IPS-11a (cell line): Measurements from ENCODE around the gene RASA4B.
"Not testable (repeated sequence)": the region's sequence is repeated elsewhere in the genome, so short reads cannot be mapped to it uniquely, and the experiment has no call there.

ENCODE experiments used
- H3K4me3 ChIP-seq: one replicate; pipeline ENCODE4 v1.5.1; 2013; ENCODE audit warnings: low read depth, low read length, control low read depth

The RASA4B gene

DNA sequence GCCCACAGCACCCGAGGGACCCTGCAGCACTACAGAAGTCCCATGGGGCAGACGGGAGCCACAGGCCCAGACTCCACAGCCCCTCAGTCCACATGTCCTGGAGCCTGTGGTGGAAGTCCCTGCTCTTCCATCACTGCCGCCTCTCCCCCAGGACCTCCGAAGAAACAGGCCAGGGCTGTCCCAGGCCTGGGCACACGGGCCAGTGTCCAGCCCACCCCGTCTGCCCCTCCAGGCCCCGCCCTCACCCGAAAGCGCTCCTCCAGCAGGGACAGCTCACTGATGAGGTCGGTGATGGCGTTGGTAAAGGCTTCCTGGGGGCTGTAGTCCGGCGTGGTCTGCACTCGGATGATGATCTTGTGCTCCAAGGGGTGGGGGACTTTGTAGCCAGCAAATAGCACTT is 43.5 kb downstream of the RASA4B start:
- not testable (repeated sequence) for H3K4me3 ChIP-seq

DNA sequence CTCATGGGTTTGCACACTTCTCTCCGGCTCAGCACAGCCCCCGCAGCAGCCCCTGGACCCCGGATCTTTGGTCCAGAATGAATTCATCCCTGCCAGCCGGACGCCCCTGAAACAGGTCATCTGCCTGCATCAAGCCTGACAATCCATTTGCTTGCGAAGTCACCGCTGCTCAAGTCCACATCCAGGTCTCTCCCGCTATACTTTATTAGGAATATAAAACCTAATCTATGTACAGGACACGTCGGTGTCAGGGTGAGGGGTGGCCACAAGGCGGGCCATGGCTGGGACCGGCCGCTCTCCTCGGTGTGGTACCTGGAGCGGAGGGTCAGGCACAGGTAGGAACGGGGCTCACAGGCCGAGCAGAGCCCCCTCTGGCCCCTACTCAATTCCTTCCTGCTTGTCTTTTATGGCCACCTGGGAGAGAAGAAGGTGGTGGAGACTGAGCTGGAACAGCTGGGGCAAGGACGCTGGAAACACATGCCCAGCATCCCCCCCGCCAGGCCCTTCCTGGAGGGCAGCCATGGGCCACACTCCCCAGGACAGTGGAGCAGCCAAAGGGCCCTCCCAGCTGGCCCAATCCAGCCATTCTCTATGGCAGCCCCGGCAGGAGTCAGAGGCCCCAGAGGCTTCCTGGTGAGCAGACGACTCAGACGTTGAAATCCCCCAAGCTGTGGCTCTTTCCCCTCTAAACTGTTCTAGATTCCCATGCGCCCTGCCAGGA is 44.1 kb downstream of the RASA4B start:
- H3K4me3 ChIP-seq, result no peak overlapping the region

DNA sequence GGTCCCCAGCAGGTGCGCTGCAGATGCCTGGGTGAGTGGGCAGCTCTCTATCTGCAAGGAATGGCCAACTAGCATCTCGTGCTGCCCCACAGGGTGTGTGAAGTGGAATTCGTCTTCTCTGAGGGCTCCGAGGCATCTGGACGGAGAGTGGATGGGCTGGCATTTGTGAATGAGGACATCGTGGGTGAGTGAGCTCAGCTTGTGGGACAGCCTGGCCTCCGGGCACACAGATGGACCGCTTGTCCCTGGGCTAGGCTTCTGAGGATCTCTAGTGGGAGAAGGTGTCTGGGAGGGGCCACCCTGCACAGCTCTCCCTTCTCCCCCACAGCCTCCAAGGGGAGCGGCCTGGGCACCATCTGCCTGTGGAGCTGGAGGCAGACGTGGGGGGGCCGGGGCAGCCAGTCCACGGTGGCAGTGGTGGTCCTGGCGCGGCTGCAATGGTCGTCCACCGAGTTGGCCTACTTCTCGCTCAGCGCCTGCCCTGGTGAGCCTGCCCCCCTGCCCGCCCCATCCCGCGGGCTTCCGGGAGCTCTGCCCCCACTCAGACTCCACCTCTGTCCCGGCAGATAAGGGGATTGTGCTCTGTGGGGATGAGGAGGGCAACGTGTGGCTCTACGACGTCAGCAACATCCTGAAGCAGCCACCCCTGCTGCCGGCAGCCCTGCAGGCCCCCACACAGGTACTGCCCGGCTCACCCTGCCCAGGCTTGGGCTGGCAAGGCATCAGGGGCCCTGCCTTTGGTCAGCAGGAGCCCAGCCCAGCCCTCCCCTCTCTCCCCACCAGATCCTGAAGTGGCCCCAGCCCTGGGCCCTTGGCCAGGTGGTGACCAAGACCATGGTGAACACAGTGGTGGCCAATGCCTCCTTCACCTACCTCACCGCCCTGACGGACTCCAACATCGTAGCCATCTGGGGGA is 45.2 kb downstream of the RASA4B start:
- H3K4me3 ChIP-seq, result no peak overlapping the region

DNA sequence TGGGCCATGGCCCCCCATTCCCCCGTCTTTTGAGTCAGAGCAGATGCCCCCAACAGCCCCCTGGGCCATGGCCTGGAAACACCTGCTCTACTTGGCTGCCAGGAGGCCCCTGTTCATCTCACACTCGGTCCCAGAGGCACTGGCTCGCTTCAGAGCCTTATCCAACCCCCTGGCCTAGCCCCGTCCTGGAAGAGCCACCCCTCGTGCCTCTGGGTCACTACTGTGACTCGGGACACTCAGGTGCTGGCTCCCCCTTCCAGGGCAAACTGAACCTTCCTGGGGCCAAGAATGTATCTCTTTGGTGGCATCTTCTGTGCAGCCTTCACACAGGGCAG is 45.8 kb downstream of the RASA4B start:
- H3K4me3 ChIP-seq, result no peak overlapping the region

DNA sequence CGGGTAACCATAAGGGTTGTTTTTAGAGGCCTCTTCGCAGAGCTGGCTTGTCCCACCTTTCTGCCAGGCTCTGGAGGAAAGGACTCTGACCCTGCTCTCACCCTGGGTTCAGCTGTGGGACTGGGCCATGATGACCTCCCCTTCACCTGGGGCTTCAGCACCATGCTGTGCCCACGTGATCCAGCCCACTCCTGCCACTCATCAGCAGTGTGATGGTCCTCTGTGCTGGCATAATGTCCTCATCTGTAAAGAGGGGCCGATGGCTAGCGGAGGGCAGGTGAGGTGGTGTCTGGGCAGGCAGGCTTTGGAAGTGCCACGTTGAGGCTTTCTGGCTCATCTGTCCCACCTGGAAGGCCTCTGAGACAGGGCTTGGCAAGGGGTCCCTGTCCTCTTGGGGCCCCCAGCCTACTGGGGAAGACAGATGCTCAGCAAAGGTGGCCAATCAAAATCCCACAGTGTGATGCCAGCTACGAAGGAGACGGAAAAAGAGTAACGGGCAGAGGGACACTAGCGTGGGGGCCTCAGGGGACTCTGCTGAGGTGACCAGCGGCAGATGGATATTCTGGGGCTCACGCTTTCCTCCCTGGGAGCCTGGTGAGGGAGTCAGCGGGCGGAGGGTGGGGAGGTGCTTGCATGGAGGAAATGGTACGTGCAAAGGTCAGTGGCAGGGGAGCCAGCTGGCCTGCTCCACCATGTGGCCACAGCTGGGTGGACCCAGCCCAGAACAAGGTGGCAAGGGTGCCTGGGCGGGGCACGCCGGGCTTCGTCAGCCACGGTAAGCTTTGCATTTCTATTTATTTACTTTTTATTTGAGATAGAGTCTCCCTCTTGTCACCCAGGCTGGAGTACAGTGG is 47.4 kb downstream of the RASA4B start:
- H3K4me3 ChIP-seq, result no peak overlapping the region

DNA sequence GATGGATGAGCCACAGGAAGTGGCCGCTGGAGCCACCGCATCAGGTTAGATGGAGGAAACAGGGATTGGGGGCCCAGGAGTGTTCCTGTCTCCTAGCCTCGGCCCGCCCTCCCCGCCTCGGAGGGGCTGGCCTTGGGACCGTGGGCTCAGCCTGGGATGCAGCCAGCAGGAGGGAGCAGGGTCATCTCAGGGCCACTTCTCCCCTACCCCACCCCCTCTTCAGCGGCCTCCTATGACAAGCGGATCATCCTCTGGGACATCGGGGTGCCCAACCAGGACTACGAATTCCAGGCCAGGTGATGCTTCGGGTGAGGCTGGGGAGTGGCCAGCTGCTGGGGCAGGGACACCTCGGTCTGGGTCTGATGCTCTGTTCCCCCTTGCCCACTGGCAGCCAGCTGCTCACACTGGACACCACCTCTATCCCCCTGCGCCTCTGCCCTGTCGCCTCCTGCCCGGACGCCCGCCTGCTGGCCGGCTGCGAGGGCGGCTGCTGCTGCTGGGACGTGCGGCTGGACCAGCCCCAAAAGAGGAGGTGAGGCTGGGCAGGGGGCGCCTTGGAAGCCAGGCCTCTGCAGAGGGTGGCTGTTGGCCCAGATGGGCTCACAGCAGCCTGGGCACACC is 48.1 kb downstream of the RASA4B start:
- H3K4me3 ChIP-seq, result no peak overlapping the region

DNA sequence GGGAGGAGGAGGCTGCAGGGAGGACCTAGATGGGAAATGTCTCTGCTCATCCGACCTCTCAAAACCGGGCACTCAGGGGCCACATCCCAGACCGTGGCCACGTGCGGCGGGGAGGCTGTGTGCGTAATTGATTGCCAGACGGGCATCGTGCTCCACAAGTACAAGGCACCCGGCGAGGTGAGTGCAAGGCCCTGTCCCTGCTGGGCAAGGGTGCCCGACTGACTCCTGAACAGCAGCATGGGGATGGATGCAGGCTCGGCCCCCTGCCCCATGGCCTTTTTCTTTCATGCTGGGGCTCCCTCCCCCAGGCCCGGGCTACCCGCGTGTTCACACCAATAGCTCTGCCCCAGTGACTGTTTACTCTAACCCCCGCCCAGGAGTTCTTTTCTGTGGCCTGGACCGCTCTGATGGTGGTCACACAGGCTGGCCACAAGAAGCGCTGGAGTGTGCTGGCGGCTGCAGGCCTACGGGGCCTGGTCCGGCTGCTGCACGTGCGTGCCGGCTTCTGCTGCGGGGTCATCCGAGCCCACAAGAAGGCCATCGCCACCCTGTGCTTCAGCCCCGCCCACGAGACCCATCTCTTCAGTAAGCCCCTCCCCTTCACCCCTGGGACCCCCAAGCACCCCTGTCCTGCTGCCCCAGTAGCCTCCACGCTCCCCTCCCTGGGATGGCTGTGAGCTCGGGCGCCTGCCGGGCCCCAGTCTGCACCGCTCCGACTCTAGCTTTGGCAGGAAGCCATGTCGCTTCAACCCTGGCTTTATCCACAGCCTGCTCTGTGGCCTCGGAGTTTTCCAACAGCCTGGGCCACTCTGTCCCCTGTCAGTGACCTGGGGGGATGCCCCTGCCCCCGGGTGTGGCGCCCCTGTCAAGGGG is 48.9 kb downstream of the RASA4B start:
- no peak overlapping the region for H3K4me3 ChIP-seq

DNA sequence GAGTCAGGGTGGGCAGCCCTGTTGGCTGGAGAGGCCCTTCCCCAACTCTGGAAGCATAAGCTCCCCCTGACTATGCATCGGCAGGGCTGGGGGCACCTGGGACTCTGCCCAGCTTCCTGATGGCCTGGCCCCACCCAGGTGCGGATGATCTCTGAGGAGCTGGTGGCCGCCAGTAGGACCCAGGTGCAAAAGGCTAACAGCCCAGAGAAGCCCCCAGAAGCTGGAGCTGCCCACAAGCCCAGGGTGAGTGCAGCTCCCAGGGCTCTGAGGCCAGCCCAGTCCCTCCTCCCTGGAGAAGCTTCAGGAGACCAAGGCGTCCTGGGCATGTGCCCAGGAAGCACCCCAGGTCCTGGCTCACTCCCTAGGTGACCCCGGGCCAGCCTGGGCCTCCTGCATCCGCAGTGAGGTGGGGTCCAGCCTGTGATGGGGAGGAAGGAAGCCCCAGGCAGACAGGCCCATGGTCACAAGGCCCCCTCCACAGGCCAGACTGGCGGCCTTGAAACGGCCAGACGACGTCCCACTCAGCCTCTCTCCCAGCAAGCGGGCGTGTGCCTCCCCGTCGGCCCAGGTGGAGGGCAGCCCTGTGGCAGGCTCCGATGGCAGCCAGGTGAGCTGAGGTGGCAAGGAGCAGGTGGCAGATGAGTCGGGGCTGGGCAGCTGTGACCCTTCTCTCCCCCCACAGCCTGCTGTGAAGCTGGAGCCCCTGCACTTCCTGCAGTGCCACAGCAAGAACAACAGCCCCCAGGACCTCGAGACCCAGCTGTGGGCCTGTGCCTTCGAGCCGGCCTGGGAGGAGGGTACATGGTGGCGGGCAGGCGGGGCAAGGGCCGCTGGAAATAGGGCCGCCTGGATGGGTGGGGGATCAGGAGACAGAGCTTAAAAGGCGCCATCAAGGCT is 49.7 kb downstream of the RASA4B start:
- H3K4me3 ChIP-seq, result no peak overlapping the region

DNA sequence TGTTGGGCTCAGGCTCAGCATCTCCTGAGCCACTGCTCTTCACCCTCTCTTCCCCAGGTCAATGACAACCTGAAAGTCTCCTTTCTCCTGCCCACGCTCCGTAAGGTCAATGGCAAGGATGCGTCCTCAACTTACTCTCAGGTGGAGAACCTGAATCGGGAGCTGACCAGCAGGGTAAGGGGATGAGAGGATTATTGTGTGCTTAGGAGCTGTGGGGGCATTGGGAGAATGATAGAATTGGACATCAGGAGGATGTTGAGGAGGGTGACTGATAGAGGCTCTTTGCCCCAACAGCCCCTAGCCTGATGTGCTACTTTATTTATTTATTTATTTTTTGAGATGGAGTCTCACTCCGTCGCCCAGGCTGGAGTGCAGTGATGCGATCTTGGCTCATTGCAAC is 51.5 kb downstream of the RASA4B start:
- H3K4me3 ChIP-seq, result no peak overlapping the region

DNA sequence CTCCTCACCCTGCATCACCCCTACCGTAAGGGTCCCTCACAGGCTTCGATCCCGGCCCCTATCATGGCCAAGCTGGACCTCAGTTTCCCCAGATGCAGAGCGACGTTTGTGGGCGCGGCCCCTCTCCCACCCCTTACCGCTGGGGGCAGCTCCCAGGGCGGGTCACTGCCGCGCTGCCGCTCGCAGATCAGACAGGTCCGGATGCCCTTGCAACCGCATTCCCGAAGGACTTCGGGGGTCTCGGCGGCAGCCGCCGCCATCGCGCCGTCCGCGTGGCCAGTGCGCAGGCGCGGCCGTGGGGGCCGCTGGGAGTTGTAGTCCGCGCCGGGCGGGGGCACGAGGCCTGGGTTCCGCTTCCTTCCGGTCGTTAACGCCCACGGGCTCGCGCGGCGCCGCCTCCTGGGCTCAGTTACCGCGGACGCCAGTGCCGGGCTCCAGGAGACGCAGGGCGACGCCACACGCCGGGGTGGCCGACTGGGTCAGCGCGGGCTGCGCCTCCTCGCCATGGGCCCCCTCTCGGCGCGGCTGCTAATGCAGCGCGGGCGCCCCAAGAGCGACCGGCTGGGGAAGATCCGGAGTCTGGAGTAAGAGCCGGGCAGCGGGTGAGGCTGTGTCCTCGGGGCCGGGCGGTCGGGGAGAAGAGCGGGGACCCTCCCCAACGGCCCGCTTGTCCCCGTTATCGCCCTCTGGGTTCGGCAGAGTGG is 52.8 kb downstream of the RASA4B start, which contains the start of the genes ALKBH4 and LRWD1:
Gene ALKBH4, minus strand, starts transcription at position 287 of the 704 bp plus-strand sequence. Its CDS starts 27 bp downstream, at position 260.
Gene LRWD1, plus strand, starts transcription at position 408 of the 704 bp plus-strand sequence. Its CDS starts 97 bp downstream, at position 505.
- H3K4me3 ChIP-seq, result peak within 1 kb of the TSS; percentile 96

DNA sequence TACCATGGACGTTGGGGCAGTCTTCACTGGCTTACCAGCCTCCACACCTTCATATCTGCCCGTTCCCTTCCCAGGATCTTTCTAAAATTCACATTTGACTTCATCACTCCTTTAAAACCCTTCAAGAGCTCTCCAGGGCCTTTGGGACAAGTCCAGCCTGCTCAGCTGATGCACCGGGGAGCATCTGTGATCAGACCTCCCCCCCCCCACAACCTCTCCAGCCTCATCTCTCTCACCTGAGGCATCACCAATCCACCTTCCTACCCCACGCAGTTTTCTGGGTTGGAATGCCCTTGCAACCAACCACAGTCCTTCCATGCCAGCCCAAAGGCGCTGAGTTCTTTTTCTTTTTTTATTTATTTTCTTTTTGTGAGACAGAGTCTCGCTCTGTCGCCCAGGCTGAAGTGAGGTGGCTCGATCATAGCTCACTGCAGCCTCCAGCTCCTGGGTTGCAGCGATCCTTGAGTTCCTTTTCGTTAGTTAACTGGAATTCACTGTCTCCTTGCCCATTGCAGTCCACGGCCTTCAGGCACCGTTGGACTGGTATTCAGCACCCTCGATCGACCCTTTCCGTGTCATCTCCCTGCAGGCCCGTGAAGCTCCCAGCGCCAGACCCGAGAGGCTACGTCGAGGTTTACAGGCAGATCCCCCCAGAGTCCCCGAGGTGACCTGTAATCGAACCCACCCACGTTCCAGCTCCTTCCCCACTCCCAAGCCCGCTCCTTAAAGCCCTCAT is 53.6 kb downstream of the RASA4B start:
- H3K4me3 ChIP-seq, result peak overlapping the region; percentile 96

DNA sequence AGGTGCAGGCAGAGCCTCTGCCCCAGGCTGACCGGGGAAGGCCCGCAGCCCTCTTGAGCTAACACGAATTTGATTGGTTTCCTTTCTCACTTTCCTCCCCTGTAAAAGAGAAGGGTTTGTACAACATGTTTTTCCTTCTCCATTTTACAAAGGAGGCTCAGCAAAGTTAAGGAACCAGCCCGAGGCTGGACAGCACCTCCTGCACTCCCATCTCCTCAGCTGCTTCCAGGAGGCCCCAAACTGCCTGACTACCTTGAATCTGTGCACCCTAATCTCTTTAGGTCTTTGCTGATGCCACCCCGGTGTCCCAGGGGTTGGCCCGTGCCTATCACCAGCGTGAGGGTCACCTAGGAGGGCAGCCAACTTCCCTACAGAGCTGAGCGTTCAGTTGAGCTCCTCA is 57.1 kb downstream of the RASA4B start:
- no peak overlapping the region for H3K4me3 ChIP-seq

DNA sequence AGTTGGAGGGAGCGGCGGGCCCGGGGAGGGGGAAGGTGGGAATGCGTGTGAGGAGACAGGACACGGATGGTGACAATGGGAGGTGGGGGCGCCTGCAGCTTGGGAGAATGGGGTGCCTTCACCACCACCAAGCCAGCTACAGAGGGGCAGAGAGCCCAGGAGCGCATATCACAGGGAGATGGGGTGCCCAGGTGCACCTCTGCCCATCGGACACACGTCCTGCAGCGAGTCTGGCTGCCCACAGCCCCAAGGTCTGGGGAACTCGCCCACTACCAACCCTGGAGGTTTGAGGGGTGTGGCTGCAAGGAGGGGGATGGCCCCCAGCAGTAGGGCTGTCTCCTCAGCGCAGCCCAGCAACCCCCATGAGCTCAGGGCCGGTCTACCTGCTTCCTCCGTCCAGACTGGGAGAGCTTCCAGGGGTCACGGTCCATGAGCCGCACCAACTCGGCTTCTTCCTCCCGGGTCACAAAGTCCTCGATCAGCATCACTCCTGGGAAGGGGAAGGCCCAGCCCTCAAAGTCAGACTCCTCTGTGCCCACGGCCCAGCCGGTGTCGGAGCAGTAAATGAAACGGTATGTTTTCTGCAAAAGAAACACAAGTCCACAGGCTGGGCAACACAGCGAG is 58.2 kb downstream of the RASA4B start:
- no peak overlapping the region for H3K4me3 ChIP-seq

DNA sequence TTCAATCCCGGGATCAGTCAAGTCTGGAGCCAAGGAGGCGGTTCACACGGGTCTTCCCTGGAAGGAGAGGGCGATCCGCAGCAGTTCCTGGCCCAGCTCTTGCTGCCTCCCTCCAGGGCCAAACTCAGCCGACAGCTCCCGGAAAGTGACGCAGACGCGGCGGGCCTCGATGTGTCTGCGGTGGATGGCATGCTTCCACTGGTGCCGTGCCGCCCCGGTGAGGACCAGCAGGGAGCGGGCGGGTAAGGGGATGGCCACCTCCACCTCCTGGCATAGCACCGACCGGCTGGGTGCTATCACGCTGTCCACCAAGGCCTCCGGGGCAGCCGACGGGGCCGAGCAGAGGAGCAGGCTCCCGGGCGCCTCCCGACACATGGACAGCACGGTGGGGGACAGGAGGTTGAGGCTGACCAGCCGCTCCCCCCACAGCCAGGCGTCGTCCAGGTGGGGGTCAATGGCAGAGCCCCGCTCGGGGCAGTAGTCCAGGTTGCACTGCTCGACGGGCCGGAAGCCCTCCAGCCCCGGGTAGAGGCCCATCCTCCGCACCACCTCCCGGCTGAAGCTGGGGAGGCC is 60.1 kb downstream of the RASA4B start:
- no peak overlapping the region for H3K4me3 ChIP-seq

DNA sequence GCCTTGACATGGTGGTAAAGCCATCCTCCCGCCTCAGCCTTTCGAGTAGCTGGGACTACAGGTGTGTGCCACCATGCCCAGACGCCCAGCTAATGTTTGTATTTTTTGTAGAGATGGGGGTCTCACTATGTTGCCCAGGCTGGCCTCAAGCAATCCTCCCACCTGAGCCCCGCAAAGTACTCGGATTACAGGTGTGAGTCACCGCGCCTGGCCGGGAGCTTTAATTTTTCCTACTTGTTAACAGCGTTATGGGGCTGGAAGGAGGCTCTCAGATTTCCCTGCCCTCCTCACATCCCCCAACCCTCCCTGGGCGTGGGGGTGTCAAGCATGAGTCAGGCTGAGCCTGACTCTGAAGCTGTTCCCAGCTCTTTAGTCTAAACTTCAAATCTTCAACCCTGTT is 61.2 kb downstream of the RASA4B start:
- no peak overlapping the region for H3K4me3 ChIP-seq

DNA sequence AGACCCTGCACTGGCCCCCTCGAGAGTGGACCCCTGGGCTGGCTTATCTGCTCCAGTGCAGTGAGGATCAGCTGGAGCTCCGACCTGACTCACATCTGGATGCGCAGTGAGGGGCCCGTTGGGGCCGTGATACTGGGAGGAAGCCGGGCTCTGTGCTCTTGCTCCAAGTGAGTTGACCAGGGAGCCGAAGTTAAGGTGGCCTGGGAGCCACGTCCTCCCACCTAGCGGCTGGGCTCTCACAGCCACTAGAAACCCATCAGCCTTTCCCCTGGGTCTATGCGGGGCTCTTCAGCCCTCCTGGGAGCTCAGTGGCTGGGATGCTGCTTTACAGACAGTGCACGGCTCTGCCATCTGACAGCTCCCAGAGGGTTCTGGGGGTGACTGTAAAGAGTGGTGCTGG is 62.0 kb downstream of the RASA4B start:
- no peak overlapping the region for H3K4me3 ChIP-seq

DNA sequence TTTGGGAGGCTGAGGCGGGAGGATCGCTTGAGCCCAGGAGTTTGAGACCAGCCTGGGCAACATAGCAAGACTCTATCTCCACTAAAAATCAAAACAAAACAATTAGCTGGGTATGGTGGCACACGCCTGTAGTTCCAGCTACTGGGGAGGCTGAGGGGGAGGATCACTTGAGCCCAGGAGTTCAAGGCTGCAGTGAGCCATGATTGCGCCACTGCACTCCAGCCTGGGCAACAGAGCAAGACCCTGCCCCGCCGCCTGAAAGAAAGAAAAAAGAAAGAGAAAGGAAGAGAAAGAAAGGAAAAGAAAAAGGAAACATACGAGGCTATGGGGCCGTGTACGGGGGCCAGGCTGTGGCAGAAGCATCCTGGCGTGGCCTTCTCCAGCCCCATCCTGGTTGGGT is 62.6 kb downstream of the RASA4B start:
- not testable (repeated sequence) for H3K4me3 ChIP-seq
